Measurements from ENCODE around the gene PNPLA6. TPM values are rescaled to one million over a fixed set of nuclear protein-coding genes. Genes with fewer than 3 reads are reported as not detected.

The PNPLA6 gene
- total RNA-seq = 131 and 140 TPM in 2 replicates
- long read RNA-seq, partial matches to known transcripts = 3 of 4 reads
- long read RNA-seq, other reads (novel, unspliced or antisense) = 1 of 4 reads

GRCh38 chr19:7535047-7535997 is at the start of gene PNPLA6:
TSS of gene PNPLA6 (plus strand) at chr19:7535717. CDS start at chr19:7535789, 72 bp downstream.
- Mint-ChIP-seq H3K27me3 (no peaks in the 10 kb centered on the region), H3K4me1 (ENCODE audit: low read depth) (peaks cover 3% of the 10 kb centered on the region), H3K4me3 (ENCODE audit: low read depth) (peak within 1 kb of the TSS; percentile 92), H3K27ac (peak within 1 kb of the TSS; percentile 97), H3K36me3 (ENCODE audit: insufficient read depth) (peaks cover 7% of the 10 kb centered on the region), H3K9me3 (ENCODE audit: low read depth) (no peaks in the 10 kb centered on the region)
- peak; percentile 92 for DNase-seq (ENCODE audit: low spot score, unreplicated experiment)
- no peak for TF ChIP-seq CTCF (IDR thresholded peaks at IDR 0.05; ENCODE audit: unreplicated experiment)

GRCh38 chr19:7486923-7487322 is 48.6 kb upstream of the PNPLA6 start:
- TF ChIP-seq CTCF (IDR thresholded peaks at IDR 0.05; ENCODE audit: unreplicated experiment) = no peak
- Mint-ChIP-seq H3K36me3 (ENCODE audit: insufficient read depth) (no peaks in the 10 kb centered on the region), H3K4me3 (ENCODE audit: low read depth) (peak overlapping the region; percentile 33), H3K9me3 (ENCODE audit: low read depth) (no peaks in the 10 kb centered on the region), H3K4me1 (ENCODE audit: low read depth) (peaks cover 6% of the 10 kb centered on the region), H3K27me3 (peaks cover 7% of the 10 kb centered on the region), H3K27ac (no peak overlapping the region)
- DNase-seq (ENCODE audit: low spot score, unreplicated experiment) = no peak

- DNase-seq (ENCODE audit: low spot score, unreplicated experiment) = peak; percentile 94
- Mint-ChIP-seq H3K36me3 (ENCODE audit: insufficient read depth) (no peaks in the 10 kb centered on the region), H3K4me3 (ENCODE audit: low read depth) (peak within 1 kb of the TSS; percentile 75), H3K9me3 (ENCODE audit: low read depth) (no peaks in the 10 kb centered on the region), H3K4me1 (ENCODE audit: low read depth) (peaks cover 6% of the 10 kb centered on the region), H3K27me3 (no peaks in the 10 kb centered on the region), H3K27ac (peak within 1 kb of the TSS; percentile 96)
- no peak for TF ChIP-seq CTCF (IDR thresholded peaks at IDR 0.05; ENCODE audit: unreplicated experiment)
These were observed 46.7 kb upstream of the PNPLA6 start, which contains the start of gene PEX11G for GRCh38 chr19:7488736-7489353. TSS of gene PEX11G (minus strand) at chr19:7489035. CDS start at chr19:7489010, 25 bp downstream.

GRCh38 chr19:7489609-7490044 is 45.9 kb upstream of the PNPLA6 start:
- Mint-ChIP-seq H3K4me3 (ENCODE audit: low read depth) (peak overlapping the region; percentile 66), H3K27me3 (no peaks in the 10 kb centered on the region), H3K27ac (peak overlapping the region; percentile 96), H3K9me3 (ENCODE audit: low read depth) (no peaks in the 10 kb centered on the region), H3K4me1 (ENCODE audit: low read depth) (peaks cover 9% of the 10 kb centered on the region), H3K36me3 (ENCODE audit: insufficient read depth) (no peaks in the 10 kb centered on the region)
- DNase-seq (ENCODE audit: low spot score, unreplicated experiment) = no peak
- no peak for TF ChIP-seq CTCF (IDR thresholded peaks at IDR 0.05; ENCODE audit: unreplicated experiment)

GRCh38 chr19:7492142-7492541 is 43.4 kb upstream of the PNPLA6 start:
- Mint-ChIP-seq H3K36me3 (ENCODE audit: insufficient read depth) (no peaks in the 10 kb centered on the region), H3K27ac (peak overlapping the region; percentile 62), H3K4me1 (ENCODE audit: low read depth) (peaks cover 9% of the 10 kb centered on the region), H3K4me3 (ENCODE audit: low read depth) (no peak overlapping the region), H3K27me3 (peaks cover 5% of the 10 kb centered on the region), H3K9me3 (ENCODE audit: low read depth) (no peaks in the 10 kb centered on the region)
- no peak for DNase-seq (ENCODE audit: low spot score, unreplicated experiment)
- TF ChIP-seq CTCF (IDR thresholded peaks at IDR 0.05; ENCODE audit: unreplicated experiment) = no peak

All from progenitor cell of endocrine pancreas (in vitro differentiated cells).